ENCODE results near the gene CRYBG3.

The CRYBG3 gene

DNA sequence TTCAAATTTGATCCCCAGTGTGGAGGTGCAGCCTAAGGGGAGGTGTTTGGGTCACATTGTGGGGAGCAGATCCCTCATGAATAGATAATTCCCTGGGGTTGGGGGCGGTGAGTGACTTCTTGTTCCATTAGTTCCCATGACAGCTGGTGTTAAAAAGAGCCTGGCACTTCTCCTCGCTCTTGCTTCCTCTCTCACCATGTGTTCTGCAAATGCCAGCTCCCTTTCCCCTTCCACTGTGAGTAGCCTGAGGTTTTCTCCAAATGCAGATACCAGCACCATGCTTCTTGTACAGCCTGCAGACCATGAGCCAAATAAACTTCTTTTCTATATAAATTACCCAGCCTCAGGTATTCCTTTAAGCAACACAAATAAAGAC is 127.3 kb downstream of the CRYBG3 start:
- TF ChIP-seq, protein P1, sequence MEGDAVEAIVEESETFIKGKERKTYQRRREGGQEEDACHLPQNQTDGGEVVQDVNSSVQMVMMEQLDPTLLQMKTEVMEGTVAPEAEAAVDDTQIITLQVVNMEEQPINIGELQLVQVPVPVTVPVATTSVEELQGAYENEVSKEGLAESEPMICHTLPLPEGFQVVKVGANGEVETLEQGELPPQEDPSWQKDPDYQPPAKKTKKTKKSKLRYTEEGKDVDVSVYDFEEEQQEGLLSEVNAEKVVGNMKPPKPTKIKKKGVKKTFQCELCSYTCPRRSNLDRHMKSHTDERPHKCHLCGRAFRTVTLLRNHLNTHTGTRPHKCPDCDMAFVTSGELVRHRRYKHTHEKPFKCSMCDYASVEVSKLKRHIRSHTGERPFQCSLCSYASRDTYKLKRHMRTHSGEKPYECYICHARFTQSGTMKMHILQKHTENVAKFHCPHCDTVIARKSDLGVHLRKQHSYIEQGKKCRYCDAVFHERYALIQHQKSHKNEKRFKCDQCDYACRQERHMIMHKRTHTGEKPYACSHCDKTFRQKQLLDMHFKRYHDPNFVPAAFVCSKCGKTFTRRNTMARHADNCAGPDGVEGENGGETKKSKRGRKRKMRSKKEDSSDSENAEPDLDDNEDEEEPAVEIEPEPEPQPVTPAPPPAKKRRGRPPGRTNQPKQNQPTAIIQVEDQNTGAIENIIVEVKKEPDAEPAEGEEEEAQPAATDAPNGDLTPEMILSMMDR (conservative IDR thresholded peaks at IDR 0.05), result no peak
- H3K27ac ChIP-seq, result peak overlapping the region; percentile 78

DNA sequence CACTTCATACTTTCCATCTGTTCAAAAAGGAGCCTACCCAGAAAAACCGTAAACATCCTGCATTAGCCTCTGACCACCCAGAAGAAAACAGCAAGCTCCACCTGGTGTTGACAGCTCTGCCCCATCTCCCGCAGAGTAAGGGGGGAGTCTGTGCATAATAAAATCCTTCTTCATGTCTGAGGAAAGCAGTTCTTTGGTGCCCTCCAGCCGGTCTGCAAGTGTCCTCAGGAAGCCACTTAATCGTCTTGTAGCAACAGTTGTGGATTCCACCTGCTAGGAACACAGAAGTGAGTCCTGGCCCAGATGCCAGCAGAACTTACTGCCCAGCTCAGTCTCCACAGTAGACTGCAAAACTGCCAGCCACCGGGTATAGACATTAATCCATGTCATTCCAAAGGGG is 127.9 kb downstream of the CRYBG3 start:
- peak overlapping the region; percentile 78 for H3K27ac ChIP-seq
- TF ChIP-seq, protein P1 (conservative IDR thresholded peaks at IDR 0.05), result no peak

DNA sequence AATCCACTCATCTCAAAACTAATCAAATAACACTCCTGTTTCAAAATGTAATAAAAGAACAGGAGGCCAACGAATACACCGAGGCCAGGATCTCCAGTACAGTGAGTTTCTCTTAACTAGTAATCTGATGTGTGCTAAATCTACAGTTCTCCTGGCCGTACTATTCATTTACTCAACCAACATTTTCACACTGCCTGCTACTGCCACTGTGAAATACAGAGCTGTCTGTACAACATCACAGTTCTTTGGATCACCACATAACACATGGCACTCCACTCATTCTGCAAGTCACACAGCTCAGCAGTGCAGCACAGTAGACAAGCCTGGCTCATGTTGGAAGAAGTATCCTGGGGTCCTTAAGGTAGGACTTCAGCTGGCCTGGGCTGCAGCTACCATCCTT is 128.5 kb downstream of the CRYBG3 start:
- peak overlapping the region; percentile 78 for H3K27ac ChIP-seq
- TF ChIP-seq, protein P1 (conservative IDR thresholded peaks at IDR 0.05), result no peak

DNA sequence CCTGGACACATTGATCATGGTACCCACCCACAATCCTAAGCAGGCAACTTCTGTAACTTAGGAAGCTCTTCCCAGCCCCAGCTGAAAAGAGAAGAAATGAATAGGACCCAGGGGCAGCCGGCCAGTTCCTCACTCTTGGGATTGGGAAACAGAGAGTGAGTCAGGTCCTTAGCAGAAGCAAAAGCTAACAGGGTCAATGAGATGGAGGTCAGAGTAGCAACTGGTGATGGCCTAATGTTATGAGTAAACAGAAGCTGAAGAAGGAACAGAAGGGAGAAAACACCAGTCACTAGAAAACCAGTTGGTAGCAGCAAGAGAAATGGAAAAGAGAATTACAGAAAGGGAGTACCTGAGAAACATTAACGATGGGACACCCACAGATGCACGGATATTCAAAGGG is 130.5 kb downstream of the CRYBG3 start:
- TF ChIP-seq, protein P1 (conservative IDR thresholded peaks at IDR 0.05), result no peak
- H3K27ac ChIP-seq, result no peak overlapping the region

DNA sequence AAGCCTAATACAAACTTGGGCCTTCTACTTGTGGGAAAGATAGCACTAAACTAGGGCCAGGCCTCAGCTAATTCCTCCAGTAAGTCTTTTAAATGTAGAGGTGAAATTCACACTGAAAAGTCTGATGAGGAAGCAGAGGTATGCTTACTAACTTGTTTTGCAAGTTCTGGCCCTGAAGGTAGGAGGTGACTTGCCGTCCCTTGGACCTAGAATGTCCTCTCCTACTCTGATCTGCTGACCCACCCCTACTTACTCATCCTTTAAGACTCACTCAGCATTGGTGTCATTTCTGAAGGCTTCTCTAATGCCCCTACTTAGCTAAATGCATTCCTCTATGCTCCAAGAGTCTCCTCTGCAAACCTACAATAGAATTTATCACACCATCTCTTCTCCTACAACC is 131.1 kb downstream of the CRYBG3 start:
- no peak overlapping the region for H3K27ac ChIP-seq
- TF ChIP-seq, protein P1 (conservative IDR thresholded peaks at IDR 0.05), result no peak

DNA sequence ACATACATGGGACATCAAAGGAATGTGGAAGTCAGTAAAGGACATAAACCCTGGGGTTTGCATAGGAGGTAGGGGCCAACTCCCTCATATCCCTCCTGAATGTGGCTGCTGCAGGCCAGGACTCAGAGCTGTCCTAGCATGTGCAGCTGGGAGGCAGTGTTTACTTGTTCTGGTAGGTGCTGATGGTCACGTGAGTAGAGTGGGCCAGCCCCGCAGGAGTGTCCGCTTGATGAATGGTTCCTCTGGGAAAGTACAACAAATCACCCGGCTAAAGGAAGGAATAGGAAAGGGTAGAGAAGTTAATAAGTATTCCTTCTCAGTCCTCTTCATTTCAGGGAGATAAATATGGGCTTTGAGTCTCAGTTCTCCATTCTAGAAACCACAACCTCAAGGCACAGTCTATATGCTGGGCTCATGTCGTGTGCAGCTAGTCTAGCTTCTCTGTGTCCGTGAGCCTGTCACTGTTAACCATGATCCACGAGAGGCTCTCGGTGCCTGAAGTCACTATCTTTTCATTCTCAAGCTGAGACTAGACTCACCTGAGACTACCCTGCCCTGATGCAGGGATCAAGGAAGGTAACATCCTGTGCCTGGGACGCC is 132.5 kb downstream of the CRYBG3 start:
- TF ChIP-seq, protein P1 (conservative IDR thresholded peaks at IDR 0.05), result no peak
- H3K27ac ChIP-seq, result no peak overlapping the region

DNA sequence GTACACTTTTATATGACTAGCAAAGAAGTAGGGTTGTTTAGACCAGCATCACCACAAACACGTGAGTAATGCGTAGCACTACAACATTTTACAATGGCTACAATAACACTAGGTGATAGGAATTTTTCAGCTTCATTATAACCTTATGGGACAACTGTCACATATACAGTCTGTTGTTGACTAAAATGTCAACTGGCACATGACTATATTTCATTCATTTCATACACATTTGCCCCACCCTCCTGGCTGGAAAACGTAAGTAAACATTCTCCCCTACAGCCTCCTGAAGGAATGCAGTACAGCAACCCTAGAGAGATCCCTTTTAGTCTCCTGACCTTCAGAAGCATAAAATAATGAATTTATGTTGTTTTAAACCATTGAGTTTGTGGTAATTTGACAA is 134.2 kb downstream of the CRYBG3 start:
- TF ChIP-seq, protein P1 (conservative IDR thresholded peaks at IDR 0.05), result no peak
- H3K27ac ChIP-seq, result peak overlapping the region; percentile 69; the same call in 1 of the 2 replicates
